Fibroblast of skin of left quadriceps (primary cell): ENCODE results near the gene ACRBP.

Experiments used
- DNase-seq, 2 experiments: peaks; one replicate each; pipeline ENCODE4 v3.0.0-alpha.2; 2013; ENCODE audit warnings: low read depth in 2 of 2

ACRBP gene

GRCh38 chr12:6647083-6647604 lies at the start of gene ACRBP:
Gene ACRBP, minus strand, starts transcription at chr12:6647432. Its CDS starts 66 bp downstream, at chr12:6647366.
- DNase-seq, result no peak

DNA sequence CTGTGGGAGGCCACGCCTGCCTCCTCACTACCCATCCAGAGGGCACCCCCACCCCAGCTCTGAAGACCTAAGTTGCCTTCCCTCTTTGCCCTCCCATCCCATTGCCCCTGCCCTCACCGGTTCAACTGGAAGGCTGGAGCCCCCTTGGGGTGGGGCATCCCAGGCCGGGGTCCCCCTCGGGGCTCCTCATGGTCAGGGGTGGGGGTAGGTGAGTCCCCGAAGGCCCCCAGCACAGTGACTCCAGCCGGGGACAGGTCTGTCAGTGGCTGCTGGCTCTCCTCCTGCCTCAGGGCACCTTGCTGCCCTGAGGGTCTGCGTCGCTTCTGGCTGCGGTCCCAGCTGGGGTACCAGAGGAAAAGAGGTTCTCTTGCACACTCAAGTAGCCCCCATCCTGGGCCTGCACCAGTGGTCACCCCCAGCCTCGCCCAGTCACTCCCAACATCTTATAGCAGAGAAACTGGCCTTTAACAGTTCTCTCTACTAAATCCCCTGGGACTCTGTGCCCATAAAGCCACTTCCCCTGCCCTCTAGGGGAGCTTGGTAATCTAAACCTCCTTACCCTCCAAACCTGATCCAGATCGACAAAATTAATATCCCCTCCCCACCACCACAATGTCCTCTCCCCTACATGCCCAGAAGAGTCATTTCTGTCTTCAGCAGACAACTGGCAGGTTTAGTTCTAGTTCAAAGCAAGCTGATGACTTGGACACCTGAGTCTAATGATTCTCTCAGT lies 48.2 kb upstream of the ACRBP start:
- no peak for DNase-seq

GRCh38 chr12:6694701-6695100 lies 47.5 kb upstream of the ACRBP start:
- DNase-seq, result no peak

- no peak for DNase-seq
Observed at GRCh38 chr12:6693832-6694355, 46.7 kb upstream of the ACRBP start.

DNA sequence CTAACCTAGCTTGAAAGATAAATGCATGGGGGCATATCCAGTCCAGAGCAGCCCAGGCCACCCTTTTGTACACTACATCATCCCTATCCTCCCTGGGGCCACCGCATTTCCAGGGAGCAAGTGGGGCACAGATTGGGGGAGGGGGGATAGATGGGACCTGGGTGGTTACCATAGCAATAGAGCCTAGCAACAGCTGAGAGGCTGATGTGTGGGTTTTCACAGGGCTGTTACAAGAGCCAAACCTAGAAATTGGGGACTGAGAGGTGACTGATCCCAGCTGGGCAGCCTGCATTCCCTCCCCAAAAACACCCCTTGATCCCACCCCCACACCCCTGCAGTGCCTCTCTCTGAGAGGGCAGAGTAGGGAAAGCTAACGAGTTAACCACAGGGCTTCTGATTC lies 45.7 kb upstream of the ACRBP start:
- DNase-seq, result no peak

DNA sequence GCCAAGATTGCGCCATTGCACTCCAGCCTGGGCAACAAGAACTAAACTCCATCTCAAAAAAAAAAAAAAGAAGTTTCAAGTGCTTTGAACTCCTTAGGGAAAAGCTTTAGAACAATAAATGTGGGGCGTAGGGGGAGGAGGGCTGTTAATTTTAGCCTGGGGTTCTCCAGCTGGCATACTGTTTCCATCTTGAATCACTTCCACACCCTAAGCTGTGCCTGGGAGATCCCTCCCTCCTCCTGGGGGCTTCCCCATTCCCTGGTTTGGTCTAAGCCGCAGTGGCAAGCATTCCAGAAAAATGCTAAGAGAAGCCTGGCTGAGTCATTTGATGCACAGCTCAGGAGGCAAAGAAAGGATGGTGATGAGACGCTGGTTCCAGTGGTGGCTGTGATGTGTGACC lies 44.2 kb upstream of the ACRBP start:
- DNase-seq, result peak; percentile 26 to 34

- peak; percentile 99 for DNase-seq
Observed at GRCh38 chr12:6688999-6689882, 42.0 kb upstream of the ACRBP start, which contains the start of gene ZNF384. Gene ZNF384, minus strand, starts transcription at chr12:6689375. Its CDS starts 9,855 bp downstream, at chr12:6679520.

- DNase-seq, result no peak
Observed at GRCh38 chr12:6688543-6688998, 41.3 kb upstream of the ACRBP start.

- DNase-seq, result no peak
Observed at GRCh38 chr12:6685814-6686213, 38.6 kb upstream of the ACRBP start.

DNA sequence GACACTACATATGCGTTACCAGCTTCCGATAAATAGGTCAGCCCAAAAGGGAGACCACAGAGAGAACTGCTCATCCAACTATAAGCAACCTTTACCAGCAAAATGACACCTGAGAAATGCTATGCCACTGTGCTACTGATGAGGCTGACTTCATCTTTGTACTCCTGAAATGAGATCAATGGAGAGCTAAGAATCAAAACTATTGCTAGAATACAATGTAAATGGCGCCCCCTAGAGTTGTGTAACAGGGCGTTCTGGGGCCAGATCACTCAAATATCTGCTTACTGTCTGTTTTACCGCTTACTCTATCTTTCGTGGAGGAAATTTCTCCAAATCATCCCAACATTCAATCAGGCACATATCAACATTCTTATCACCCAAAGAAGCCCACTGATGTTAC lies 37.4 kb upstream of the ACRBP start:
- DNase-seq, result no peak

GRCh38 chr12:6676962-6677361 lies 29.7 kb upstream of the ACRBP start:
- DNase-seq, result no peak

GRCh38 chr12:6672143-6672542 lies 24.9 kb upstream of the ACRBP start:
- DNase-seq, result no peak

- no peak for DNase-seq
Observed at GRCh38 chr12:6667559-6668210, 20.5 kb upstream of the ACRBP start.

DNA sequence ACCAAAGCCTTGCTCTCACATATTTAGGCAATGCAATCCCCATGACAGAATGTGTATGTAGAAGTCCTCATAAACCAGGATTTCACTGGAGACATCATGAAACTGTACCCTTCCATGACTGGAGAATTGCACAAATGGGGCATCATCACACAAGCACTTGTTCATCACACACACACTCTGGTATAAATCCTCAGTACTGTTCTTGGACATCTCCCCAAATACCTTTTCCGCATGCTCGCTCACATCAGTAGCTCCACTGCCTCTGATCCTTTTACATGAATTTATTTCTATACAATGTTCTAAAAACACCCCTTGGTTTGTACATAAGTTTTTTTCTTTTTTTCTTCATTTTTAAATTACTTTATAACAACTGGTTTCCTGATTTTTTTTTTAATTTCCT lies 19.0 kb upstream of the ACRBP start:
- no peak for DNase-seq

DNA sequence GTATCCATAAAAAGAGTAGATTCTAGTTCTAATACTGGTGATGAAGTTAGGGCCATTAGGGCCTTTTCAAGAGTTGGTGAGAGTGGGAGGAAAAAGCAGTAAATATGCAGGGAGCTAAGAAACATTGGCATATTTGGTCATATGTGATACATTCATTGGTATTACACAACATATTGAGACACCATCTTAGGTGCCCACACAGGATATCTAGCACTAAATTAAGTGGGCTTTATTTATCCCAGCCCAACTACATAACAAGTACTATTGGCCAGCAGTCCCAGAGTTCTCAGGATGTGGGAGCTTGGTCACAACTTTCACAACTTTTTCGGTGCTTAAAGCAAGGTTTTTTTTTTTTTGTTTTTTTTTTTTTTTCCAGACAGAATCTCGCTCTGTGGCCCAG lies 17.7 kb upstream of the ACRBP start:
- no peak for DNase-seq

DNA sequence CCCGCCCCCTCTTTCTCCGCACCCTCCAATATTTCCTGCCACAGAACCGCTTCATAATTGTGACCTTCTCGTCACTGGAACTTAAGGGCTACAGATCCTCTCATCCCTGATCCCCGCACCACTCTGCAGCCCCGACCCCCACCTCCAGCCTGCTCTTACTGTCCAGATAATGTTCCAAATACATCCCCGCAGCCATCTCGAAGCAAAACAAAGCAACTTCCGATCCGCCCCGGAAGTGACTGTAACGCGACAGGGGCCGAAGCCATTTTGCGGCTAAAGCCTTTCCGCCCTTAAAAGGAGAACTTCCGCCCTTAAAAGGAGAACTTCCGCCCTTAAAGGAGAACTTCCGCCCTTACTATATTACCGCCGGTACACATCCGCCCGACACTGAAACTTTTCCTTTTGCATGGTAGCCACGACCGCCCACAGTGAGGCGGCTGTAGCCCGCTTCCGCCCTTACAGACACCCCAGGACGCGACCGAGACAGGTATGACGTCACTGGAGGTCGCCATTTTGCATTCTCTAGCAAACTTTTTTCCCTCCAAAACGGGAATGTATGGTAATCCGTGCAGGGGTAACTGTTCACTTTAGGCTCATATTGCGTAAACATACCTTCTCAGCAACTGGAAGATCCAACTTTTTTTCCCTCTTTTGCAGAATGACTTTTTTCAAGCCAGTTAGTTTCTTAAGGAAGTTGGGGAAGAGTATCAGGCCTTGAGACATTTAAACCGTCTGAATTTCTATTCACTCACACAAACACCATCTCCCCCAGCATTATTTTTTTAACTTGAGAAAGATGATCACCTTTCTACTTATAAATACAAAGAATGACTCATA lies 15.9 kb upstream of the ACRBP start, which contains the start of gene ING4:
Gene ING4 (minus strand): TSS at position 214 of the 837 bp plus-strand sequence. CDS start 18 bp downstream, at position 196.
- peak; percentile 100 for DNase-seq

DNA sequence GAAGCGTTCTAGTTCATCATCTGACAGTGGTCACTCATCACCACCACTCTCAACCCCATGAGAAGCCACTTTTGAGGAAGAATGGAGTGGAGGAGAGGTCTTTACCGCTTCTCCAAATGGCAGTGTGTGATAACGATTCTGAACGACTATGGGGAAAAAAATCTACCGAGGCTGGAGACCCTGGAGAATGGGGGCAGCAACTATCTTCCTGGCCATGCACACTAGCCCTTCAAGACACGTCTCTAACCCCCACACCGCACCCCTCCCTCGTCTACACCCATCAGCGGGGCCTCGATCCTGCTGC lies 15.3 kb upstream of the ACRBP start:
- DNase-seq, result no peak

GRCh38 chr12:6653987-6654386 lies 6.8 kb upstream of the ACRBP start:
- DNase-seq, result no peak

DNA sequence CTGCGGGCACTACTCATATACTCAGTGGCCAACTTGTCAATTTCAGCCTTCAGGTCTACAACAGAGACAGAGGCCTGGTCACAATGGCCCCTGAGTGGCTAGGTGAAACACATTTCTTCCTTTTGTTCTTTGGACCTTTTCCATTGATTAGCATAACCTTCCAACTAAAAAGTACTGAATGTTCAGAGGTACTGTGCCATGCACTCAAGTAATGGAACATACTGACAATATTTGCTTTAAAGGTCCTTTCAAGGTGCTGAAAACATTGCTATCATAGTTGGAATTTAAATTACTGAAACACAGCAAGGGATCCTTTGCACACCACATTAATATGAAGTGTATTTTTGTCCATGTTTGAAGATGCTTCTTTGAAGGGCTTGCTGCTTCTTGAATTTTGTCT lies 6.1 kb upstream of the ACRBP start:
- no peak for DNase-seq

GRCh38 chr12:6652391-6652790 lies 5.2 kb upstream of the ACRBP start:
- no peak for DNase-seq

DNA sequence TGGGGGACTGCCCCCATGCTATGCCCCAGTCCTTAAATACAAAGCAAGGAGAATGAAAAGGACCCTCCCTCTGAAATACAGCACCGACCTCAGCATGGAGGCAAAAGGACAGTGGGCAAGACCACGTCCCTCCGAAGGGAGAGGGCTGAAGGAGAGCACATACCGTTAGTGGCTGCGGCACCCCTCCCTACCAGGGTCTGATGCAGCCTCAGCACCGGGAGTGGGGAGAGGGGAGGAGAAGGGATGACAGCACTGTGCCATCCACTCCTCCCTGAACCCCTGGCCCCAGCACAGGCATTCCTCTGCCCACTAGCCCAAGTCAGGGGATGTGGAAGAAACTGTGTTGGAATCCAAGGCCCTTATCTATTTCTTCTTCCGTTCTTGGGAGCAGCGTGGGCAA lies 3.6 kb upstream of the ACRBP start:
- DNase-seq, result no peak
